Stimulated activated CD8-positive, alpha-beta memory T cell treated with anti-CD3 and anti-CD28 coated beads, Interleukin-4, amount 100 ng/mL, for 1 hour (primary cell): ENCODE results near the gene CSMD2.

Experiments used
- DNase-seq, 2 donors: peaks; one replicate each; pipeline ENCODE4 v3.0.0-alpha.2; 2020; ENCODE audit warnings: low read depth in 2 of 2, low spot score in 1 of 2

Gene CSMD2

DNA sequence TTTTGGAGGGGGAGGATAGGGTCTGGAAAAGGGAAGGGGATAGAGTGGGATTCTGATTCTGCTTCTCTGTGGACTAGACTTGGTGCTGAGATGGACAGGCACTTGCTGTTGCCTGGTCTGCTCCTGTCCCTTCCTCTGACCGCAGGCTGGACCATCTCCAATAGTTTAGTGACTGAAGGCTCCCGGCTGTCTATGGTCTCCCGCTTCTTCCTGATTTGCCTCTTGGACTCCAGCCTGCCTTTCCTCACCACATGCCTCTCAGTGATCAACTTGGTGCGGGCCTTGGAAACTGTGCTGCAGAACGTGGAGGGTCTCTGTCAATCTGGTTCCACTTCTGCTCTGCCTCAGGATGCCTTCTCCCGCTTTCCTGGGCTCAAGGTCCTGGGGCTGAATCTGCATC is 698.9 kb downstream of the CSMD2 start:
- DNase-seq = no peak

DNA sequence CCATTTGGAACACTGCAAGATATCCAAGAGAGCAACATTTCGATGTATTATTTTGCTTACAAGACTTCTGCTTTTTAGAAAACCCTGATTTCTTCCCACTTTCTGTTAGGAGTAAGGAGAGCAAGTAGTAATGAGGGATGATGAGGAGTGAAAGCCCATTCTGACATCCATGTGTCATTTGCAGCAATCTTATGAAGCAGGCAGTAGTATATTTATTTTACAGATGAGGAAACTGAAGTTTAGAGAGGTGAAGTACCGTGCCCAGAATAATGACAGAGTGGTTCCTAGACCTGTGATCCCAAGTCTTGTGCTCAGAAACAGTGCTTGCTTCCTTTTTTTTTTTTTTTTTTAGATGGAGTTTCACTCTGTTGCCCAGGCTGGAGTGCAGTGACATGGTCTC is 699.7 kb downstream of the CSMD2 start:
- DNase-seq = no peak

DNA sequence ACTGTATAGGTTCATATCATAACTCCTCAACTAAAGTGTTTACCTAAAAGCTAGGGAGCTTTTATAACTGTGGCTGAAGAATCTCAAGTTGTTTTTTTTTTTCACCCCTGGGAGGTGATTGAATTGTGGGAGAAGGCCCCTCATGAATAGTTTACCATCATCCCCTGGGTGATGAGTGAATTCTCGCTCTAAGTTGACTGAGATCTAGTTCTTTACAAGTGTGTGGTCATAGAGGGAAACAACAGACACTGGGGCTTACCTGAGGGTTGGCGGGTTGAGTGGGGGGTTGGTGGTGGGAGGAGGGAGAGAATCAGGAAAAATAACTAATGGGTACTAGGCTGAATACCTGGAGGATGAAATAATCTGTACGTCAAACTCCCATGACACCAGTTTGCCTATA is 700.5 kb downstream of the CSMD2 start:
- no peak for DNase-seq
